ENCODE results near the gene POU3F4.

POU3F4 gene
- total RNA-seq = 0 reads per million in 2 donors

DNA sequence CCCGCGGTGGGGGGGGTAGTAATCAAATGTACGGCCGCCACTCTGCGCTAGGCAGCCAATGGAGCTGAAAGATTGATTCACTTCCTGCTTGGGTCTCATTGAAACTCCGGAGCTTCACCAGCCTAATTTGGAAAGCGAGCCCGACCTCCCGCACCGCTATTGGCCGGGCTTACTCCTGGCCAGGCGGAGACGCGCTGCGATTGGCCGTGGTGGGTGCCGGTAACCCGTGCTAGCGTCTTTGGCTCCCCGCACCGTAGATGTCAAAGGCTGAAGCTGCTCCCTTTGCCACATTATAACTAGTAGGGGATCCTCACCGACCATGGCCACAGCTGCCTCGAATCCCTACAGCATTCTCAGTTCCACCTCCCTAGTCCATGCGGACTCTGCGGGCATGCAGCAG, at the start of gene POU3F4:
Gene POU3F4 (plus strand): TSS at position 285 of the 400 bp plus-strand sequence. CDS start 35 bp downstream, at position 320.
- DNase-seq = no peak

DNA sequence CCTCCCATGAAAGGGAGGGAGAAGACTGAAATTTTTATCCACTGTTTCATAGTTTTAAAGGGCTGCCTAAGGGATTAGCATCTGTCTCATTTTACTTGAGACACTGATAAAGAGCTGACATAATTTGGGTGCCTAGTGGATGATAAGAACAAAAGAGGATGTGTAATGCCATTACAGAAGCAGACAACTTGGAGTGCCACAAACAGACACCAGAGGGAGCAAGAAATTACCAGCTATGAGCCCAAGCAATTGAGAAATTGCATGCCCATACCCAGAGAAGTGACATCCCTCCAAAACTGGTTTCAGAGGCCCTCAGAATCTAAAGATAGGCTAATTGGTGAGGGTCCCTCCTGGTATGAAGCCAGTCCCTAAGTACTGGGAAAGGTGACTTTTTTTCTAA, 38.5 kb upstream of the POU3F4 start:
- no peak for DNase-seq

- DNase-seq = no peak
Observed at GRCh38 chrX:83495898-83496297, 12.2 kb upstream of the POU3F4 start.

- DNase-seq = no peak
Observed at GRCh38 chrX:83501003-83501402, 7.1 kb upstream of the POU3F4 start.

GRCh38 chrX:83501530-83501929, 6.6 kb upstream of the POU3F4 start:
- DNase-seq = no peak

- no peak for DNase-seq
Observed at GRCh38 chrX:83504721-83505479, 3.2 kb upstream of the POU3F4 start.

DNA sequence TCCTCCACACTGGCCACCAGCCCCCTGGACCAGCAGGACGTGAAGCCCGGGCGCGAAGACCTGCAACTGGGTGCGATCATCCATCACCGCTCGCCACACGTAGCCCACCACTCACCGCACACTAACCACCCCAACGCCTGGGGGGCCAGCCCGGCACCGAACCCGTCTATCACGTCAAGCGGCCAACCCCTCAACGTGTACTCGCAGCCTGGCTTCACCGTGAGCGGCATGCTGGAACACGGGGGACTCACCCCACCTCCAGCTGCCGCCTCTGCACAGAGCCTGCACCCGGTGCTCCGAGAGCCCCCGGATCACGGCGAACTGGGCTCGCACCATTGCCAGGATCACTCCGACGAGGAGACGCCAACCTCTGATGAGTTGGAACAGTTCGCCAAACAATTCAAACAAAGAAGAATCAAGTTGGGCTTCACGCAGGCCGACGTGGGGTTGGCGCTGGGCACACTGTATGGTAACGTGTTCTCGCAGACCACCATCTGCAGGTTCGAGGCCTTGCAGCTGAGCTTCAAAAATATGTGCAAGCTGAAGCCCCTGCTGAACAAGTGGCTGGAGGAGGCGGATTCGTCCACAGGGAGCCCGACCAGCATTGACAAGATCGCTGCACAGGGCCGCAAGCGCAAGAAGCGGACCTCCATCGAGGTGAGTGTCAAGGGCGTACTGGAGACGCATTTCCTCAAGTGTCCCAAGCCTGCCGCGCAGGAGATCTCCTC, 600 bp downstream of the POU3F4 start:
- DNase-seq = no peak

DNA sequence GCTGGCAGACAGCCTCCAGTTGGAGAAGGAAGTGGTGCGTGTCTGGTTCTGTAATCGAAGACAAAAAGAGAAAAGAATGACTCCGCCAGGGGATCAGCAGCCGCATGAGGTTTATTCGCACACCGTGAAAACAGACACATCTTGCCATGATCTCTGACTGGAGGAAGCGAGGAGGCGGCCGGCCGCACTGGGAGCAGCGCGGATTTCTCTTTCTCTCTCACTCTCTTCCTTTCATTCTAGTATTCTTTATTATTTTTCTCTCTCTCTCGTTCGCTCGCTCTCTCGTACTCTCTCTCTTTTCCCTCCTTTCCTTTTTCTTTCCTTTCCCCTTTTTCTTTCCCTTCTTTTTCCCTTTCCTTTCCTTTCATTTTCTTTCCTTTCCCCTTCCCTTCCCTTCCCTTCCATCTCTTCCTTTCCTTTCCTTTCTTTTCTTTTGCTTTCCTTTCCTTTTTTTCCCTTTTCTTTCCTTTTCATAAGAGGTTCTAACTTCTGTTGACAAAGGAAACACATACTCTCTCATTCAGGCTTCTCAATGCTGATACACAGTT, 1.2 kb downstream of the POU3F4 start:
- DNase-seq = no peak

GRCh38 chrX:83510510-83511062, 2.5 kb downstream of the POU3F4 start:
- no peak for DNase-seq

- no peak for DNase-seq
Observed at GRCh38 chrX:83511208-83511607, 3.1 kb downstream of the POU3F4 start.

- no peak for DNase-seq
Observed at GRCh38 chrX:83512111-83512510, 4.0 kb downstream of the POU3F4 start.

- DNase-seq = no peak
Observed at GRCh38 chrX:83516597-83516996, 8.5 kb downstream of the POU3F4 start.

- DNase-seq = no peak
Observed at GRCh38 chrX:83521905-83522304, 13.8 kb downstream of the POU3F4 start.

- DNase-seq = no peak
Observed at GRCh38 chrX:83529950-83530349, 21.9 kb downstream of the POU3F4 start.

GRCh38 chrX:83535417-83536196, 27.5 kb downstream of the POU3F4 start:
- no peak for DNase-seq
